Osteoblast (primary cell): ENCODE data around the gene KCNC1. TPM values are rescaled to one million over a fixed set of nuclear protein-coding genes. Genes with fewer than 3 reads are reported as not detected.

Experiments
- DNase-seq: peaks from one replicate; pipeline ENCODE4 v3.0.0; 2011; ENCODE audit warnings: low spot score, mixed read lengths; ENCODE audit not compliant: insufficient read length; ENCODE audit errors: missing footprints
- H2AFZ ChIP-seq: 2 replicates; pipeline ENCODE4 v1.6.0; 2011; ENCODE audit warnings: mild to moderate bottlenecking, low read length
- H3K27ac ChIP-seq: 2 replicates; pipeline ENCODE4 v1.5.1; 2011; ENCODE audit warnings: mild to moderate bottlenecking, low read depth, low read length, moderate library complexity
- H3K27me3 ChIP-seq: 2 replicates; pipeline ENCODE4 v1.6.0; 2012; ENCODE audit warnings: mild to moderate bottlenecking, control low read depth, inconsistent platforms, low read length, moderate library complexity; ENCODE audit not compliant: insufficient read depth
- H3K36me3 ChIP-seq: 2 replicates; pipeline ENCODE4 v1.5.1; 2011; ENCODE audit warnings: mild to moderate bottlenecking, low read length, control low read depth, moderate library complexity; ENCODE audit not compliant: insufficient read depth
- H3K4me1 ChIP-seq: 2 replicates; pipeline ENCODE4 v1.5.1; 2011; ENCODE audit warnings: mild to moderate bottlenecking, low read length, control low read depth, moderate library complexity; ENCODE audit not compliant: insufficient read depth
- H3K4me2 ChIP-seq: 2 replicates; pipeline ENCODE4 v1.6.0; 2011; ENCODE audit warnings: mild to moderate bottlenecking, low read length; ENCODE audit not compliant: insufficient read depth
- H3K4me3 ChIP-seq: fragments of 200-600 bp; sonication (generic); 3 replicates; pipeline ENCODE4 v1.5.1; 2012; ENCODE audit warnings: mild to moderate bottlenecking, low read length, inconsistent platforms; ENCODE audit not compliant: insufficient read depth
- H3K79me2 ChIP-seq: 2 replicates; pipeline ENCODE4 v1.6.0; 2012; ENCODE audit warnings: mild to moderate bottlenecking, low read length, control low read depth, inconsistent platforms; ENCODE audit not compliant: insufficient read depth
- H3K9me3 ChIP-seq: 2 replicates; pipeline ENCODE4 v1.5.1; 2011; ENCODE audit warnings: low read depth, low read length, control low read depth
- H4K20me1 ChIP-seq: 2 replicates; pipeline ENCODE4 v1.6.0; 2012; ENCODE audit warnings: mild to moderate bottlenecking, low read length, control low read depth; ENCODE audit not compliant: insufficient read depth
- total RNA-seq: library from RNA; depleted of rRNA; stranded (reverse); fragments of >200 nt; gene quantifications from 2 replicates; pipeline ENCODE4 v1.2.3, GENCODE V29; 2012
- TF ChIP-seq, protein P1 (sequence below): IDR thresholded peaks from 2 replicates; pipeline ENCODE4 v1.5.1; 2011; ENCODE audit warnings: mild to moderate bottlenecking, low read depth, low read length, moderate library complexity; ENCODE audit errors: extremely low read depth

Gene KCNC1
- total RNA-seq, 1 donor: under 0.01 TPM

DNA sequence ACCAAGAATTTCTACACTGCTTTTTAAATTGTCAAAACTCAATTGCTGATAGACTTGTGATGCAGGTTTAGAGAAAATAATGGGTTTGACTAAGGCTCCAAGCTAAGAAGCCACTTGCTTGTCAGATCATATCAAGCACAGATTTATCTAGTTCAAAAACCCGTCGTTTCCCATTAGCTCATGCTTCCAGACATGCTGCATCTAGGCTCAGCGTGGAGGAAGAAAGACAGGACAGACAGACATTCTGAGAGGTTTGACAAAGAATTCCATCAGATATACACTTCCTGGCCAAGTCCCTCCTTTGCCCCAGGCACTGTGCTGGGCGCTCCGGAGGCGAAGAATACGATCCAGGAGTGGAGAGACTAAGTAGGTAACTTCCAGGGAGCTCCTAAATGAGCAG lies 76.8 kb downstream of the KCNC1 start:
- TF ChIP-seq, protein P1, sequence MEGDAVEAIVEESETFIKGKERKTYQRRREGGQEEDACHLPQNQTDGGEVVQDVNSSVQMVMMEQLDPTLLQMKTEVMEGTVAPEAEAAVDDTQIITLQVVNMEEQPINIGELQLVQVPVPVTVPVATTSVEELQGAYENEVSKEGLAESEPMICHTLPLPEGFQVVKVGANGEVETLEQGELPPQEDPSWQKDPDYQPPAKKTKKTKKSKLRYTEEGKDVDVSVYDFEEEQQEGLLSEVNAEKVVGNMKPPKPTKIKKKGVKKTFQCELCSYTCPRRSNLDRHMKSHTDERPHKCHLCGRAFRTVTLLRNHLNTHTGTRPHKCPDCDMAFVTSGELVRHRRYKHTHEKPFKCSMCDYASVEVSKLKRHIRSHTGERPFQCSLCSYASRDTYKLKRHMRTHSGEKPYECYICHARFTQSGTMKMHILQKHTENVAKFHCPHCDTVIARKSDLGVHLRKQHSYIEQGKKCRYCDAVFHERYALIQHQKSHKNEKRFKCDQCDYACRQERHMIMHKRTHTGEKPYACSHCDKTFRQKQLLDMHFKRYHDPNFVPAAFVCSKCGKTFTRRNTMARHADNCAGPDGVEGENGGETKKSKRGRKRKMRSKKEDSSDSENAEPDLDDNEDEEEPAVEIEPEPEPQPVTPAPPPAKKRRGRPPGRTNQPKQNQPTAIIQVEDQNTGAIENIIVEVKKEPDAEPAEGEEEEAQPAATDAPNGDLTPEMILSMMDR: no peak
- peaks cover 9% of the 10 kb centered on the region for H4K20me1 ChIP-seq
- no peaks in the 10 kb centered on the region for H3K79me2 ChIP-seq
- no peak overlapping the region for H3K4me2 ChIP-seq
- no peak for DNase-seq
- no peak overlapping the region for H2AFZ ChIP-seq
- no peaks in the 10 kb centered on the region for H3K27me3 ChIP-seq
- H3K36me3 ChIP-seq: no peaks in the 10 kb centered on the region
- H3K27ac ChIP-seq: no peak overlapping the region
- H3K9me3 ChIP-seq: no peaks in the 10 kb centered on the region
- peaks cover 22% of the 10 kb centered on the region for H3K4me1 ChIP-seq
- no peak overlapping the region for H3K4me3 ChIP-seq

DNA sequence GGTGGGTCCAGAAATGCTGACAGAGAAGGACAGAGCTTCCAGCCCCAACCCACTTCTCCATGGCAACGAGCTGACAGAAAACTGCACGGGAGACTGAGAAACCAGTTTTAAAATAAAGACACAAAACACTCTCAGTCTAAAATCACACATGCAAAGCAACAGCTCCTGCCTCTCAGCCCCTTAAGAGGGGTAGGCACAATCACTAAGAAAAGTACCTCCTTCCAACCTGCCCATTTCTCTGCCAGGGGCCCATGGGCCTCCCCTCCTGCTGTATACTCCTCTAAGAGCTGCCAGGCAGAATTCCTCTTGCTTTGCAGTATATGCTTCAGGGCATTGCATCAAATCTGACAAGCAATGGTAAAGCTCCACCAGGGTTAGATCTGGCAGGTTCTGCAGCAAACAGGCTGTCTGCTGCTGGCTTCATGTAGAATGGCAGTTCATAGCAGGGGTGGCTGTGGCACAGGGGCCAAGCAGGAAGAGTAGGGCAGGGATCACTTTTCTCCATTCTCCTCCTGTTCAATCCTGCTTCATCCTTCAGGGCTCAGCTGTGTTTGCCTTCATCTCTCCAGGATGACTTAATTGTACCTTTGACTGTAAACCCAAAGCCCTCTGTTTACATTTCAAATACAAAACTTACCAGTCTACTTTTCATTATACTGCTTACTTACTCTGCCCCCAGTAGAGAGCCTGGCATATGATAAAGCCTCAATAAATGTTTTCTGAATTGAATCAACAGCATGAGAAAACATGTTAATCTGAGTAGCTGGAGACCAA lies 77.7 kb downstream of the KCNC1 start:
- DNase-seq: no peak
- no peak overlapping the region for H3K4me2 ChIP-seq
- TF ChIP-seq, protein P1: no peak
- H3K4me1 ChIP-seq: peaks cover 22% of the 10 kb centered on the region
- no peak overlapping the region for H3K27ac ChIP-seq
- peaks cover 9% of the 10 kb centered on the region for H4K20me1 ChIP-seq
- H3K79me2 ChIP-seq: no peaks in the 10 kb centered on the region
- H3K9me3 ChIP-seq: no peaks in the 10 kb centered on the region
- H3K36me3 ChIP-seq: no peaks in the 10 kb centered on the region
- no peaks in the 10 kb centered on the region for H3K27me3 ChIP-seq
- H3K4me3 ChIP-seq: no peak overlapping the region
- H2AFZ ChIP-seq: no peak overlapping the region

DNA sequence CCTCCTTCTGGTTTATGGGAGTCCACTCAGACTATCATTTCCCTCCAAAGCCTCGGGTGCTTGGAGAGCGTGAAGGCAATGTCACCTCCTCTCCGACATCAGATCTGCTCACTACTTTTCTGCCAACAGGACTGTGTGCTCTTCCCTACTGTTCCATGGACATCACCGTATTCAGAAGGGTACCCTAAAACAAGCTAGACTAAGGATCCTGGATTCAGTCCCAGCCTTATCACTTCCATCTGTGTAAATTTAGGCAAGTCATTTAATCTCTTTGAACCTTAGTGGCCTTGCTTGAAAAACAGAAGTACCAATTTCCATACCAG lies 78.2 kb downstream of the KCNC1 start:
- peaks cover 22% of the 10 kb centered on the region for H3K4me1 ChIP-seq
- TF ChIP-seq, protein P1: no peak
- no peaks in the 10 kb centered on the region for H3K27me3 ChIP-seq
- H3K4me3 ChIP-seq: no peak overlapping the region
- H4K20me1 ChIP-seq: peaks cover 9% of the 10 kb centered on the region
- H2AFZ ChIP-seq: no peak overlapping the region
- H3K36me3 ChIP-seq: no peaks in the 10 kb centered on the region
- no peaks in the 10 kb centered on the region for H3K79me2 ChIP-seq
- no peaks in the 10 kb centered on the region for H3K9me3 ChIP-seq
- H3K4me2 ChIP-seq: no peak overlapping the region
- DNase-seq: no peak
- no peak overlapping the region for H3K27ac ChIP-seq

DNA sequence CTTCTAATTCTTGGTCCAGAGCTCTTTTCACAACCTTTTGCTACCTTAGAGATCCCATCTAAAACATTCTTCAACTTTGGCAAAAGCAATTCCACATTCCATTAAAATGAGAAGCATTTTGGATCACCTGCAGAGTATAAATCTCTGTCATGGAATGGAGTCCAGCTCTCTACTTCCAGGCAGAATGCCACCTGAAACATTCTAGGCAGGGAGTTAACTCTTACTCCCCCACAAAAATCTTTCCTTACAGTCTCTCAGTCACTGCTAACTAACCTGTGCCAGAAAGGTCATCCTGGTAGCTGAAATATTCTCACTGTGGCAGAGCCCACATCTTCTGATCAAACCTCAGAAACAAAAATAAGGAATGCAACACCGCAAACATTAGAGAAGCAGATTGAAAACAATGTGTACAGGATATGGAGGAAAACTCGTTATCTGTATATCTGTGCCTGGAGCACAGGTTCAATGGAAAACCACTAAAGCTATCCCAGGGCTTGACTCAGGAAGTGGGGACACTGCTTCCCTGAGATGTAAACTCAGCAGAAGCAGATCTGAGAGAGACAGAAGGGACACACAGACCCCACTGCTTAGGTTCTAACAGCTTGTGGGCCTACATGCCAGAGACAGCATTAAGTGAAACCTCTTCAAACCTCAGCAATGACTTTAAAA lies 78.9 kb downstream of the KCNC1 start:
- Histone ChIP-seq H2AFZ (no peak overlapping the region), H3K4me3 (no peak overlapping the region), H3K27me3 (no peaks in the 10 kb centered on the region), H3K4me1 (peaks cover 22% of the 10 kb centered on the region), H3K79me2 (no peaks in the 10 kb centered on the region), H4K20me1 (peaks cover 9% of the 10 kb centered on the region), H3K27ac (no peak overlapping the region), H3K9me3 (no peaks in the 10 kb centered on the region), H3K4me2 (no peak overlapping the region), H3K36me3 (no peaks in the 10 kb centered on the region)
- DNase-seq: no peak
- TF ChIP-seq, protein P1: no peak
